ENCODE data around the gene PARL.

PARL gene

DNA sequence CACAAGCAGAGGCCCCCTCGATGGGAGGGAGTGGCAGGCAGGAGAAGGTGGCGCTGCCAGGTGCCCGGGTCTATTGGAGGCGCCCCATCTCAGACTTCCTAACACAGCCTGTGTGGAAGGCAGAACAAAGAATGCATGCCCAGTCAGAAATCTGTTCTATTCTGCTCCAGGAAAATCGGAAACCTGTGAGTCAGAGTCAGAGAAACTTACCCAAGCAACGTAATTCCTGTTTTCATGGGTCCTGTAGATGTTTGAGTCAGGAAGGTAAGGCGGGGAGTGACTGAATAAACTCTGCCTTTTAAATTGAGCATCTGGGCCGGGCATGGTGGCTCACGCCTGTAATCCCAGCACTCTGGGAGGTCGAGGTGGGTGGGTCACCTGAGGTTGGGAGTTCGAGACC lies 73.0 kb downstream of the PARL start:
- H3K4me3 ChIP-seq (replicated peaks in 1 of 2; ENCODE audit: low read depth in 2 of 2, low read length in 2 of 2), result no peak overlapping the region
- no peak for TF ChIP-seq CTCF (IDR thresholded peaks at IDR 0.05; ENCODE audit: low read depth, low read length)
- DNase-seq (ENCODE audit: low read depth in 2 of 2), result no peak

DNA sequence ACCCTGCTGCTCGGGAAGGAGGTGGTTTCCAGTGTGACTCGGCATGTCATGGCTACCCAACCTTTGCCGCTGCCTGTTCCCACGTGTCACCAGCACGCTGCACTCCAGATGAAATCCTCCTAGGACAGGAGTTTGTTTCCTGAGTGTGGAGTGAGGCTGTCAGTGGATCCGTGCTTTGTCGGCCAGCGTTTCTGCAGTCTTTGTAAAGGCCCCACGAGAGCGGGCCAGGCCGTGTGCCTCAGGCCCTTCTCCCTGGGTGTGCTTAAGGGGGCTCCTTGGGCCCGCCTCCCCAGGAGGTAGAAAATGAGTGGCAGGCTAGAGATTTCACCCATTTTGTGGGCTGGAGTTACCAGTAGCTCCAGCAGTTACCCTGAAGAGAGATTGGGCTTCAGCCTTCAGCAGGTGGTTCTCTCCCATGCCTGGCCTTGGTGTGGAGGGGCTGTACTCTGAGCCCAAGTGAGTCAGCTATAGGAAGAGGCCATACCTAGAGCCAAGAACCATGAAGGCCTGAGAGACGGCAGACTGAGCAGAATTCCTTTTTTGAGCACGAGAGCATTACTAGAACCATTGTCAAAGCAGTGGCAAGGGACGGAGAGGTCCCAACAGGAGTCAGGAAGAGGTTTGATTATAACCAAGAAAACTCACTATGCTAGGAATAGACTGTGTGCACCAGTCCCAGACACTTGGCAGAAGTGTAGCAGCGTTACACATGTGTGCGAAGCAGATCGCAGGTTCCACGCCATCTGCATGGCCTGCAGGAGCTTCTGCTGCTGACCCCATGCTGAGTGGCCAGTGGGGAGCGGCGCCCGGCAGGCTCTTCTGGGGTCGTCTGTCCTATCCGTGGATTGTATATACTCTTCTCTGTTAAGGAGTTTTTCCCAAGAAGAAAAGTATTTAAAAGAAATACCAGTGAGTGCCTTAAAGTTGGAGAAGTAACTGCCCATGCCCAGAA lies 73.8 kb downstream of the PARL start:
- DNase-seq (ENCODE audit: low read depth in 2 of 2), result no peak
- TF ChIP-seq CTCF (IDR thresholded peaks at IDR 0.05; ENCODE audit: low read depth, low read length), result no peak
- no peak overlapping the region for H3K4me3 ChIP-seq (replicated peaks in 1 of 2; ENCODE audit: low read depth in 2 of 2, low read length in 2 of 2)

DNA sequence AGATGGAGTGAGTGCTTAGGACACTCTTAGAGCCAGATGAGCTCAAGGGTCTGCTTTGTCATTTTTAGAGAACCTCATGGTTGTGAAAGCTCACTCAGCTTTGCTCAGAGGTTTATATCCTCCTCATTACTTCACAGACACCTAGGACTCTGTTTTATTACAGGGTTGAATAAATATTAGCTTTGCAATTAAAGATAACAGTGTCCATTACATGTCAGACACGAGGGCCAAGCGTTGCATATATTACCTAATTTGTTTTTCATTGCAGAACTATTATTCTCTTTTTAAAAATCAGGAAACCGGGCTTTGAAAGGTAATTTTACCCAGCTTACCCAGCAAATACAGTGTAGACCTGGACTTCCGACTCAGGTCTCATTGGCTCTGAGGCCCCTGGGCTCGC lies 75.4 kb downstream of the PARL start:
- no peak overlapping the region for H3K4me3 ChIP-seq (replicated peaks in 1 of 2; ENCODE audit: low read depth in 2 of 2, low read length in 2 of 2)
- no peak for DNase-seq (ENCODE audit: low read depth in 2 of 2)
- no peak for TF ChIP-seq CTCF (IDR thresholded peaks at IDR 0.05; ENCODE audit: low read depth, low read length)

DNA sequence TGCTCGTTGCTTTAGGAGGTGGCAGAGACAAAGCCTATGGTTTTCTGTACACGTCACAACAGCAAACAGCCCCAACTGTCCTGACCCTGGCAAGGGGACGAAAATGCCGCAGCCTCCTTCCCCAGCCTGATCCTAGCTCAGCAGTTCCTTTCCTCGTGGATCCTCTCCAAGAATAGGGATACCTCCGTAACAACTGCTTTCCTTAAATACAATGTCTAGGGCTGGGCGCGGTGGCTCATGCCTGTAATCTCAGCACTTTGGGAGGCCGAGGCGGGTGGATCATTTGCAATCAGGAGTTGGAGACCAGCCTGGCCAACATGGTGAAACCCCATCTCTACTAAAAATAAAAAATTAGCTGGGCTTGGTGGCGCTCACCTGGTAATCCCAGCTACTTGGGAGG lies 76.3 kb downstream of the PARL start:
- no peak for DNase-seq (ENCODE audit: low read depth in 2 of 2)
- TF ChIP-seq CTCF (IDR thresholded peaks at IDR 0.05; ENCODE audit: low read depth, low read length), result no peak
- H3K4me3 ChIP-seq (replicated peaks in 1 of 2; ENCODE audit: low read depth in 2 of 2, low read length in 2 of 2), result no peak overlapping the region

DNA sequence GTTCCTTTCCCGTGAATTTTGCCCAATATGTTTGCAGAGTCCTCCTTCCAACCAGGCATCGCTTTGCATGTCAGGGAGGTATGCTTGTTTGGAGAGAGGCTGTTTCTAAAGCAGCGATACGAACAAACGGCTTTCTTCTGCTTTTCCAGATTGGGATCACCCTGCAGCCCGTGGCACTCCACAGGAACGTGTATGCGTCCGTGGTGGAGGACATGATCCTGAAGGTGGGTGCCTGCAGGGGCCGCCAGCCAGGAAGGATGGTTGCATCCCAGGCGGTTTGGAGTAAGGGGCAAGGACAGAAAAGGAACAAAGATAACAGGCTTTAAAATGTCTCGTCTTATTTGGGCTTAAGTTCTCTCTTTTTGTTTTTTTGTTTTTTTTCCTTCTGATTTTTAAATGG lies 76.8 kb downstream of the PARL start:
- TF ChIP-seq CTCF (IDR thresholded peaks at IDR 0.05; ENCODE audit: low read depth, low read length), result no peak
- no peak for DNase-seq (ENCODE audit: low read depth in 2 of 2)
- no peak overlapping the region for H3K4me3 ChIP-seq (replicated peaks in 1 of 2; ENCODE audit: low read depth in 2 of 2, low read length in 2 of 2)

DNA sequence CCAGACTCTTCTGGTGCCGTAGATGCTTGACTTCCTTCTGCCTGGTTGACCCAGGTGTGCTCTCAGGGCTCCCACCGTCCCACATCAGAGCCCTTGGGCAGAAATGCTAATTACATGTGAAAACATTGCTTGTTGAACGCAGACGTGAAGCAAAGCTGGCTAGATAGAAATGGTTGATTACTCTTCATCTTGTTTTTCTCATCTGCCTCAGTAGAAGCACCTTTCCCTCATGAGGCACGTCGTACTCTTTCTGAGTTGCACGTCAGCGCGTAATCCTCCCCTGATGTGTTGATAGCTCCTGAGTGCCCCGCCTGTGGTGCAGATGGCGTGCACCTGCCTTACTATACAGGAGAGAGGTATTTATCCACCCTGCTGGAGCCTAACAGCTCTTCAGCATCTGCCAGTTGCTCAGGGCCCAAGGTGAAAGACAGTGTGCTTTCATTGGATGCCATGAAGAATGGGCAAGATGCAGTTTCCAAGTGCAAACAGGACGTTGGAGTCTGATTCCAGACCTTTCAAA lies 77.4 kb downstream of the PARL start:
- no peak for TF ChIP-seq CTCF (IDR thresholded peaks at IDR 0.05; ENCODE audit: low read depth, low read length)
- H3K4me3 ChIP-seq (replicated peaks in 1 of 2; ENCODE audit: low read depth in 2 of 2, low read length in 2 of 2), result no peak overlapping the region
- DNase-seq (ENCODE audit: low read depth in 2 of 2), result no peak
